Ascending aorta (tissue), 2 donors: ENCODE data around the gene PTGR3. TPM values are rescaled to one million over a fixed set of nuclear protein-coding genes. Genes with fewer than 3 reads are reported as not detected.

Experiments
- DNase-seq, 2 donors: peaks; one replicate each; pipeline ENCODE4 v3.0.0-alpha.2; 2019; ENCODE audit warnings: low spot score in 2 of 2
- H3K27ac ChIP-seq, 2 donors: fragments of 200-600 bp; sonication (generic); one replicate each; pipeline ENCODE4 v1.5.1; 2016 to 2017; ENCODE audit warnings: mild to moderate bottlenecking in 1 of 2
- H3K27me3 ChIP-seq: fragments of 200-600 bp; sonication (generic); one replicate; pipeline ENCODE4 v1.5.1; 2017
- H3K36me3 ChIP-seq, 2 donors: fragments of 200-600 bp; sonication (generic); one replicate each; pipeline ENCODE4 v1.5.1; 2016
- H3K4me1 ChIP-seq, 2 donors: fragments of 200-600 bp; sonication (generic); one replicate each; pipeline ENCODE4 v1.5.1; 2016 to 2017; ENCODE audit warnings: mild to moderate bottlenecking in 1 of 2
- H3K4me3 ChIP-seq, 2 donors: fragments of 200-600 bp; sonication (generic); one replicate each; pipeline ENCODE4 v1.5.1; 2016 to 2017; ENCODE audit warnings: mild to moderate bottlenecking in 1 of 2
- H3K9me3 ChIP-seq, 2 donors: fragments of 200-600 bp; sonication (generic); one replicate each; pipeline ENCODE4 v1.5.1; 2016
- CTCF ChIP-seq, 3 experiments: fragments of 200-600 bp in 2 of 3; fragments of 450-650 bp in 1 of 3; sonication (generic) in 2 of 3; IDR thresholded peaks; one replicate each; pipeline ENCODE4 v1.5.1; 2016 to 2019; ENCODE audit warnings: antibody characterized with exemption in 3 of 3, mild to moderate bottlenecking in 1 of 3, moderate library complexity in 1 of 3
- intact Hi-C: fragments of 100-400 bp; cut with DNase I; formaldehyde crosslinking; loops from one replicate; pipeline ENCODE4 v1.15.1; 2023
- total RNA-seq: library from RNA; depleted of rRNA; stranded (reverse); fragments of >200 nt; gene quantifications from one replicate; pipeline ENCODE4 v1.1.0, GENCODE V29; 2016

PTGR3 gene, protein sequence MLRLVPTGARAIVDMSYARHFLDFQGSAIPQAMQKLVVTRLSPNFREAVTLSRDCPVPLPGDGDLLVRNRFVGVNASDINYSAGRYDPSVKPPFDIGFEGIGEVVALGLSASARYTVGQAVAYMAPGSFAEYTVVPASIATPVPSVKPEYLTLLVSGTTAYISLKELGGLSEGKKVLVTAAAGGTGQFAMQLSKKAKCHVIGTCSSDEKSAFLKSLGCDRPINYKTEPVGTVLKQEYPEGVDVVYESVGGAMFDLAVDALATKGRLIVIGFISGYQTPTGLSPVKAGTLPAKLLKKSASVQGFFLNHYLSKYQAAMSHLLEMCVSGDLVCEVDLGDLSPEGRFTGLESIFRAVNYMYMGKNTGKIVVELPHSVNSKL
- 10.1 TPM for total RNA-seq

GRCh38 chr18:75209129-75209950 is at the start of gene PTGR3:
PTGR3 (minus strand) TSS chr18:75209139; CDS start chr18:75209058, 81 bp downstream.
- H3K27me3 ChIP-seq = no peaks in the 10 kb centered on the region
- H3K9me3 ChIP-seq = no peaks in the 10 kb centered on the region
- DNase-seq = peak; percentile 66 to 91
- TF ChIP-seq CTCF (IDR thresholded peaks at IDR 0.05) = no peak
- H3K36me3 ChIP-seq = no peaks in the 10 kb centered on the region
- peak within 1 kb of the TSS; percentile 96 to 97 for H3K27ac ChIP-seq
- H3K4me3 ChIP-seq = peak within 1 kb of the TSS; percentile 92 to 93
- peaks cover under 1 to 35% of the 10 kb centered on the region in 2 donors for H3K4me1 ChIP-seq
- intact Hi-C loops = loop anchor here (2.0 to 10.0 kb wide), 6 partner anchors 37 to 1615 kb away; partner anchors contain the start of genes CNDP2, CYB5A, ZNF236 and ZNF407

GRCh38 chr18:75257605-75258004 is 48.7 kb upstream of the PTGR3 start:
- peaks cover 0 to 6% of the 10 kb centered on the region in 2 donors for H3K4me1 ChIP-seq
- H3K9me3 ChIP-seq = no peaks in the 10 kb centered on the region
- no peak overlapping the region for H3K27ac ChIP-seq
- H3K36me3 ChIP-seq = no peaks in the 10 kb centered on the region
- TF ChIP-seq CTCF (IDR thresholded peaks at IDR 0.05) = no peak
- intact Hi-C loops = no loop called here
- no peaks in the 10 kb centered on the region for H3K27me3 ChIP-seq
- no peak for DNase-seq
- no peak overlapping the region for H3K4me3 ChIP-seq

DNA sequence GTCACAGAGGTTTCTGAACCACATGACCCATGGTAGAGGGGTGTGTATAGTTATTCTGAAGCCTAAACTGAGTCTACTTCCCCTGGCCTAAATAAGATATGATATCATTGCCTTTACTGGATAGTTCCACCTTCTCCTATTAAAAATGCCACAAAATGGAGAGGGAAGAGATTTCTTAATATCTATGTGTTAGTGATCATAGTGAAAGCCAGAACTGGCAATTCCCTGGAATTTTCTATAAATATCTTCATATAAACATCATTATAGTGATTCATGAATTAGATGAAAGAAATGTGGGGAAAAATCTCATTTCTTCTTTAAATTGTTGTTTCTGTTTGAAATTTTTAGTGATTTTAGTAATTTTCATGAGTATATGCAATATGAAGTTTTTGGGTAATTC is 47.4 kb upstream of the PTGR3 start:
- peaks cover 0 to 10% of the 10 kb centered on the region in 2 donors for H3K4me1 ChIP-seq
- H3K27ac ChIP-seq = no peak overlapping the region
- intact Hi-C loops = no loop called here

GRCh38 chr18:75255094-75255493 is 46.2 kb upstream of the PTGR3 start:
- peaks cover 0 to 10% of the 10 kb centered on the region in 2 donors for H3K4me1 ChIP-seq
- no peak overlapping the region for H3K4me3 ChIP-seq
- TF ChIP-seq CTCF (IDR thresholded peaks at IDR 0.05) = no peak
- intact Hi-C loops = no loop called here
- no peak for DNase-seq
- no peaks in the 10 kb centered on the region for H3K27me3 ChIP-seq
- no peak overlapping the region for H3K27ac ChIP-seq
- H3K9me3 ChIP-seq = no peaks in the 10 kb centered on the region
- no peaks in the 10 kb centered on the region for H3K36me3 ChIP-seq

More for the DNA sequence above, 47.4 kb upstream of the PTGR3 start:
- H3K36me3 ChIP-seq = no peaks in the 10 kb centered on the region
- no peak for DNase-seq
- no peak overlapping the region for H3K4me3 ChIP-seq
- no peaks in the 10 kb centered on the region for H3K9me3 ChIP-seq
- no peaks in the 10 kb centered on the region for H3K27me3 ChIP-seq
- TF ChIP-seq CTCF (IDR thresholded peaks at IDR 0.05) = no peak

- H3K4me1 ChIP-seq = peaks cover 0 to 10% of the 10 kb centered on the region in 2 donors
- no peak overlapping the region for H3K4me3 ChIP-seq
- no peak for DNase-seq
- H3K36me3 ChIP-seq = no peaks in the 10 kb centered on the region
- H3K9me3 ChIP-seq = no peaks in the 10 kb centered on the region
- no peak overlapping the region for H3K27ac ChIP-seq
- H3K27me3 ChIP-seq = no peaks in the 10 kb centered on the region
- no peak for TF ChIP-seq CTCF (IDR thresholded peaks at IDR 0.05)
- intact Hi-C loops = no loop called here
Measured at GRCh38 chr18:75253784-75254183, 44.8 kb upstream of the PTGR3 start.
